ENCODE measurements around the gene NUMBL.

- TF ChIP-seq CTCF (IDR thresholded peaks at IDR 0.05): no peak
- no peak for TF ChIP-seq POLR2A (IDR thresholded peaks at IDR 0.05)
These were observed 12.7 kb upstream of the NUMBL start for GRCh38 chr19:40703029-40703755.

Measured in right lobe of liver (tissue), 4 donors.